GM12864 (cell line): ENCODE measurements around the gene DNALI1.
"Not testable (repeated sequence)": the region's sequence is repeated elsewhere in the genome, so short reads cannot be mapped to it uniquely, and the experiment has no call there.

Experiments used
- DNase-seq: peaks from one replicate; pipeline ENCODE4 v3.0.0-alpha.2; 2011; ENCODE audit warnings: low read depth
- H3K4me3 ChIP-seq: 2 replicates; pipeline ENCODE4 v1.5.1; 2011; ENCODE audit warnings: mild to moderate bottlenecking, low read depth, low read length, control low read depth
- TF ChIP-seq, protein P1 (sequence below): IDR thresholded peaks from 2 replicates; pipeline ENCODE4 v1.5.1; 2011; ENCODE audit warnings: low read depth, mild to moderate bottlenecking, moderate library complexity, low read length, control low read depth, inconsistent platforms; ENCODE audit errors: missing control alignments

Gene DNALI1

DNA sequence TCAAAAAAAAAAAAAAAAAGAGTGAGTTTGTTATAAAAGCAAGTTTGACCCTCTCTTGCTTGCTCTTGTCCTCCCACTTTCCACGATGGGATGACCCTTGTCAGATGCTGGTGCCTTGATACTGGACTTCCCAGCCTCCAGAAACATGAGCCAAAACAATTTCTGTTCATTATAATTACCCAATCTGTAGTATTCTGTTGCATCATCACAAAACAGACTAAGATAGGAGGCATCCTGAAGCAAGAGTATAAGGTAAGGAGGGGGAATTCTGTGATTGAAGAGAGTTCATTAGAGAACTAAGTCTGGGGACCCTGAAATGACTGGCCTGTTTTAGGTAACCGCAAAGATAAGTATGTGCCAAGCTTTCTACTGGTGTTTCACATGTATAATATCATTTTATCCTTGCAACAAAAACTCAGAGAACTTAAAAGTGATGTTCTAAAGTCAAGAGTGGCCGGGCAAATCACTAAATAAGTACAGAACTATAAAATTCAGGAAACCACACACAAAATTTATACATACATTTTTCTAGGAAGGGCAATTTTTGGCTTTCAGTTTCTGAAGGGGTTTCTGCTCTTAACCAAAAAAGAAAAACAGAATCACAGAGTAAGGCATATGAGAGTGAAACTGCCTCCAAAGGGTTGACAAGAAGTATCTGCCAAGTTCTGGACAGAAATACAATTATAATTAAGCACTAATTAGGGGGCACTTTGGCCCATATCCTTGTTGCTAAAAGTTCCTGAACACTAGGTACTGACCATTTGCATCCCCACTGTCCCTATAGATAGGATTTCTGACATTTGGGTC, 14.0 kb downstream of the DNALI1 start:
- no peak overlapping the region for H3K4me3 ChIP-seq
- TF ChIP-seq, protein P1, sequence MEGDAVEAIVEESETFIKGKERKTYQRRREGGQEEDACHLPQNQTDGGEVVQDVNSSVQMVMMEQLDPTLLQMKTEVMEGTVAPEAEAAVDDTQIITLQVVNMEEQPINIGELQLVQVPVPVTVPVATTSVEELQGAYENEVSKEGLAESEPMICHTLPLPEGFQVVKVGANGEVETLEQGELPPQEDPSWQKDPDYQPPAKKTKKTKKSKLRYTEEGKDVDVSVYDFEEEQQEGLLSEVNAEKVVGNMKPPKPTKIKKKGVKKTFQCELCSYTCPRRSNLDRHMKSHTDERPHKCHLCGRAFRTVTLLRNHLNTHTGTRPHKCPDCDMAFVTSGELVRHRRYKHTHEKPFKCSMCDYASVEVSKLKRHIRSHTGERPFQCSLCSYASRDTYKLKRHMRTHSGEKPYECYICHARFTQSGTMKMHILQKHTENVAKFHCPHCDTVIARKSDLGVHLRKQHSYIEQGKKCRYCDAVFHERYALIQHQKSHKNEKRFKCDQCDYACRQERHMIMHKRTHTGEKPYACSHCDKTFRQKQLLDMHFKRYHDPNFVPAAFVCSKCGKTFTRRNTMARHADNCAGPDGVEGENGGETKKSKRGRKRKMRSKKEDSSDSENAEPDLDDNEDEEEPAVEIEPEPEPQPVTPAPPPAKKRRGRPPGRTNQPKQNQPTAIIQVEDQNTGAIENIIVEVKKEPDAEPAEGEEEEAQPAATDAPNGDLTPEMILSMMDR = no peak
- DNase-seq = no peak

DNA sequence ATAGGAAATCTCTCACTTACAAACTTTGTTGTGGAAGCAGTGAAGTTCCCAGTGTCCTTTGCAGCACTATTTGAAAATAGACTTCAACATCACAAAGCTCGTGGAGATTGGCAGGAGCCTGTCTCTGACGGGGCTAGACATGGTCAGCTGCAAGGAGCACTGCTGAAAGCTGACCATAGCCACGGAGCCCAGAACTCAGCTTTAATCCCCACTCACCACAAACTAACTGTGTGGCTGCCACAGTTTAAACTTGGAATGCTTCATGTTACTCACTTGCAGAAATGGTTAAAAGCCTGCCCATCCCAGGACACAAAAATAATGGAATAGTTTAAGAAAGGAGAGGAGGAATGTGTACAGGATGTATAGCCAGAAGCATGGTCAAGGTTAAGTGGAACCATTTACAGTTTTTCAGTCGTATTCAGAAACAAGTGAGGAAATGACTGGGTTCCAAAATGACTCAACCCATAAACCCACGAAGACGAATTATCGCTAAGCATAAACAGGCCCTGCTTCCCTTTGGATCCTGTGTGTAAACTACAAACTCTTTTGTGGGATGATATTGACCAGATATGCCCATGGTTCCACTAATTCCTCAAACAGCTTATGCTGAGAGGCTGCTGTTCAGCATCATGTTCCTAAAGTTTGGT, 18.2 kb downstream of the DNALI1 start:
- no peak for DNase-seq
- H3K4me3 ChIP-seq = no peak overlapping the region
- TF ChIP-seq, protein P1 = no peak

DNA sequence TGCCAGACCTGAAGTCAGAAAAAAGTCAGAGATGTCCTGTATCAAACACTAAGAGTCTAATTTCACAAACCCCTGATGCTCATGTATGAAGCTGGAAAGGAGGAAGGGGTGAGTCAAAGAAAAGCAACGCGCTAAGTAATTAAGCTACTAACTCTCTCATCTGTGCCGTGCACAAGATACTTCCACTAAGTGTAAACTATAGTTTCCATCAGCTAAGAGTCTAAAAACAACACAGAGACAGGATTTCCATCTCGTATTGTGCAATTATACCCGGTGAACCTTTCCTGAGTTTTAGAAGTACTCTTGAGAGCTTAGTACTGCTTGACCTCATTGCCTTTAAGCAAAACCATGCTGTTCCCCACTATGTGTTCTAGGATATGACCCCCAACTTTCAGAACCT, 19.0 kb downstream of the DNALI1 start:
- no peak overlapping the region for H3K4me3 ChIP-seq
- TF ChIP-seq, protein P1 = no peak
- DNase-seq = no peak

DNA sequence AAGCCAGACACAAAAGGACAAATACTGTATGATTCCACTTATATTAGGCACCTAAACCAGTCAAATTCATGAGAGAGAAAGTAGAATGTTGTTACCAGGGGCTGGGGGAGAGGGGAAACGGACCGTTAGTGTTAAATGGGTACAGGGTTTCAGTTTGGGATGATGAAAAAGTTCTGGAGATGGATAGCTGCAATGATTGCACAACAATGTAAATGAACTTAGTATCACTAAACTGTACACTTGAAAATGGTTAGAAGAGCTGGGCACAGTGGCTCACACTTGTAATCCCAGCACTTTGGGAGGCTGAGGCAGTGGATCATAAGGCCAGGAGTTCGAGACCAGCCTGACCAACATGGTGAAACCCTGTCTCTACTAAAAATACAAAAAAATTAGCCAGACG, 27.8 kb downstream of the DNALI1 start:
- not testable (repeated sequence) for H3K4me3 ChIP-seq, DNase-seq

DNA sequence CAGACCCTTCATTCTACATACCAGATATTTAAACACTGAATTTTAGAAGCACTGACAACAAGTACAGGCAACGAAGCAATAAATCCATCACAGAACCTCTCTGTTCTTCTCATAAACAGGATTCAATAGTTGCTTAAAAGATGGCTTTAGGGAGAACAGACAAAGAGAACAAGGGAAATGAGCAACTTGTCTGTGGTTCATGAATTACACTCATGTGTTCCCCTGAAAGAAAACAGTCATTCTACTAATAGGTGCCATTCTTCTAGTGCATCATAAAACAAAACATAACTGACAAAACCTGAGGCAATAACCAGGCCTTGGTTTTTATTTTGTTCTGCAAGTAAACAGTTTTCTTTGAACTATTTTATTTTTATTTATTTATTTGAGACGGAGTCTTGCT, 32.2 kb downstream of the DNALI1 start:
- TF ChIP-seq, protein P1 = no peak
- no peak overlapping the region for H3K4me3 ChIP-seq
- no peak for DNase-seq

DNA sequence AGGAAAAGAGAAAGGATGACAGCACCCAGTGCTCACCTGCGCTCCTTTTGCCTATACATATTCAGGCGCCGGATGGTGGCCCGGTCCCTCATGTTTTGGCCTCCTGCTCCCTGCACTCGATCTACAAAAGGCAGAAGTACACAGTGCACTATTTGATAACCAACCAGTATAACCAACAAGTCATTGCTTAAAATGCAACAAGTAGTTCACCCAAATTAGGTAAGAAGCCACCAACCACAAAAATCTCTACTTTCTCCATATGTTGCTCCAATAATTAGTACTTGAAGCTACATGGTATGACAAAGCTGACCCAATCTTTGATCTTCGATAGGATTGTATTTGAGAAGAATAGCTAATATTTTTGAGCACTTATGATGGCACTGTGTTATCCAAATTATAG, 37.0 kb downstream of the DNALI1 start:
- no peak overlapping the region for H3K4me3 ChIP-seq
- DNase-seq = no peak
- TF ChIP-seq, protein P1 = no peak

DNA sequence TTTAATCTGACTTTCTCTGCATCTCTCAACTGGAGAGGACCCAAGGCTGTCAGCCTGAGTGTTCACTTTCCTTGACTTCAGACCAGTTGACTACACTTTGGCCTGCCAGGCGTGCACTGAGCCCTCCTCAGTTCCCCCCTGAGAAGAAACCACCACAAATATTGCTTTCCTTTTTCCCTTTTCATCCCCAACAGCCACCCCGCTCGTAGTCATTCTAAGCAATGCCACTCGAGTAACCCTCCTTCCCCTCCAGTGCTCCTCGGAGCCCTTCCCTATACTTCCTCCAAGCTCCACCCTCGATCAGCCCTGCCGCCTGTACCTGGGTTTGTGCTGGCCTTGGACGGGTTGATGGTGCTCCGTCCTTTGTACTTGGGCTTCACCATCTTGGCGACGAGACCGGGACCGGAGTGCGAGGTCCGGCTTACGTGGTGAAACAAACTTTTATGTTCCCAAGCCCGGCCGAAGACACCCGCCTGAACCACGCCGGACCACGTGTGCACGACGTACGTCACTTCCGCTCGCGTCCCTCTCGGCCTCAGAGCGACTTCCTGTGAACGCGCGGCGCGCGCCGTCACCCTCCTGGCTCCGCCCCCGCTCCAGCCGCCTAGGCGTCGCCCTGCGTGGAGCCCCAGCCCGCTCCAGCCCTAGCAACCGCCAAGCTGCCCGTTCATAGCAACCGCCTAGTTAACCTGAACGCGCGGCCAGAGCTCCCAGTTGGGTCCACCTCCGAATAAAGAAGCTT, 38.9 kb downstream of the DNALI1 start, which contains the start of gene GNL2:
Gene GNL2 (minus strand): TSS at position 498 of the 742 bp plus-strand sequence. CDS start 115 bp downstream, at position 383.
- DNase-seq = peak; percentile 88
- TF ChIP-seq, protein P1 = no peak
- peak within 1 kb of the TSS; percentile 81 for H3K4me3 ChIP-seq
